OCI-M2 (cell line): ENCODE measurements around the gene DBF4B.

ENCODE experiments used
- DNase-seq: peaks from one replicate; lab custom pipeline; 2025; ENCODE audit not compliant: unreplicated experiment; lab: John Stamatoyannopoulos, UW

Gene DBF4B

DNA sequence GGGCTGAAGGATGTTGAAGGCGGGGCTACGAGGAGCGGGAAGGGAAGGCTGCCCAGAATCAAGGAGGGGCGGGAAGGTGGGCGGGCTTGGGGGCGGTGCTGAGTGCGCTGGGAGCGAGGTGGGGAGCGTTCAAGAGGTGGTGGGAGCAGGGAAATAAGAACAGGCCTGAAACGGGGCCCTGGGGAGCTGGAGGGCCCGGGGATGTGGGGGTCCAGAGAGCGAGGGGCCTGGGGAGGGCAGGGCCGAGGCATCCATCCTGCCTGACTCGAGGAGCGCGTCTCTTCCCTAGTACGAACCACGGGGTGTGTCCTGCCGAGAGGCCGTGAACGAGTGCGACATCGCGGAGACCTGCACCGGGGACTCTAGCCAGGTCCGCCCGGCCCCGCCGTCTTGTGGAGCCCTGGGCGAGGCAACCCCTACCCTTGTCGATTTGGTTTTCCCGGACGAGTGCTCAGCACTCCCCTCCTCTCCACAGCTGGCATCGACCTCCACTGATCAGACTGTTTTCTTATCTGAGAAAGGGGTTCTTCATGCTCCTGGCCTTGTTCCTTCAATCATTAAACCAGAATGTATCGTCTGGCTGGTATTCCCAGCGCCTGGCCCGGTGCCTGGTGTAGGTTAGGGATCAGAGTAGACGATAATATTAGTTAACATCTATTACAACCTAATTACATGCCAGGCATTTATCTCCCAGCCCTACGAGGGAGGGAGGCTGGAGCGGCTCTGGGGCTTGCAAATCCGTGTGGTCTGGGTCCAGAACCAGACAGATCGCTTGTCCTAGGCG is 67.6 kb downstream of the DBF4B start:
- peak; percentile 69 for DNase-seq

DNA sequence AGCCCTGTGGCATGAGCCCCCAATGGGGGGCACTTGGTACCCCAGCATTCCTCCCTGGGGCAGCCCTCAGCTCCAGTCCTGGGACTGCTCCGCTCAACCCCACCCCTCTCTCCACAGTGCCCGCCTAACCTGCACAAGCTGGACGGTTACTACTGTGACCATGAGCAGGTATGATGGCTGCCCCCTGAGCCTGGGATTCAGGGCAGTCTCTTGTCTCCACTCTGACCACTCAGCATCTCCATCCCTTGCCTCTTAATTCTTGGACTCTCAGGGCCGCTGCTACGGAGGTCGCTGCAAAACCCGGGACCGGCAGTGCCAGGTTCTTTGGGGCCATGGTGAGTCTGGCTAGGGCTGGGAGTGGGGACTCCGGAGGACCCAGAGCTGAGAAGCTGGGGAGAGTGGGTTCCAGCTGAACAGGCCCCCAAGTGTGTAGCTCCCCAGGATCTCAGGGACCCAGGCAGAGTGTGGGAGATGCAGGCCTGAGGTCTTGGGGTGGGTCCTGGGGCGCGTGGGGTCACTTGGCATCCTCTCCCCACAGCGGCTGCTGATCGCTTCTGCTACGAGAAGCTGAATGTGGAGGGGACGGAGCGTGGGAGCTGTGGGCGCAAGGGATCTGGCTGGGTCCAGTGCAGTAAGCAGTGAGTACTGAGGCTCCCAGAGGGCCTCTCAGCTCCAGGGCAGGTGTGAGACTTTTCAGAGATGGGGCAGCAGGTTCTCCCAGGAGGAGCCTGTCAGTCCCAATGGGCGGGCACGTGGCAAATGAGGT is 68.3 kb downstream of the DBF4B start:
- no peak for DNase-seq

DNA sequence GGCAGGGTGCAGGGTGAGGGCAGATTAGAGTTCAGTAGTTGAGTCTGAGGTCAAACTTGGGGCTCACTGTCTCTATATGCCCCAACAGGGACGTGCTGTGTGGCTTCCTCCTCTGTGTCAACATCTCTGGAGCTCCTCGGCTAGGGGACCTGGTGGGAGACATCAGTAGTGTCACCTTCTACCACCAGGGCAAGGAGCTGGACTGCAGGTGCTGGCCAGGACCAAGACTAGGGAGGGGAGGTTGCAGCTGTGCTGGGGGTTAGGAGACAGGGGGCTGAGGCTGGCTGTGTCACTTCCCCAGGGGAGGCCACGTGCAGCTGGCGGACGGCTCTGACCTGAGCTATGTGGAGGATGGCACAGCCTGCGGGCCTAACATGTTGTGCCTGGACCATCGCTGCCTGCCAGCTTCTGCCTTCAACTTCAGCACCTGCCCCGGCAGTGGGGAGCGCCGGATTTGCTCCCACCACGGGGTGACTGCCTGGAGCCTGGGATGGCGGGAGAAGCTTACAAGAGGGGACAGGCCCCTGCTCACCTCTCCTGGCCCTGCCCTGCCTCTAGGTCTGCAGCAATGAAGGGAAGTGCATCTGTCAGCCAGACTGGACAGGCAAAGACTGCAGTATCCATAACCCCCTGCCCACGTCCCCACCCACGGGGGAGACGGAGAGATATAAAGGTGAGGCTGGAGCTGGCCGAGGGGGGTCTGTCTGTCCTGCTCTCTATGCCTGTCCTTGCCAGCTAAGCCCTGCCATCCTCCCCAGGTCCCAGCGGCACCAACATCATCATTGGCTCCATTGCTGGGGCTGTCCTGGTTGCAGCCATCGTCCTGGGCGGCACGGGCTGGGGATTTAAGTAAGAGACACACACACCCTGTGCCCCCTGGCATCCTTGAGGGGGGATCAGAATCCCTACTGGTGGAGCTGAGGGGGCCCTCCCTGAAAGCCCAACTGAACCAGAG is 69.2 kb downstream of the DBF4B start:
- no peak for DNase-seq

DNA sequence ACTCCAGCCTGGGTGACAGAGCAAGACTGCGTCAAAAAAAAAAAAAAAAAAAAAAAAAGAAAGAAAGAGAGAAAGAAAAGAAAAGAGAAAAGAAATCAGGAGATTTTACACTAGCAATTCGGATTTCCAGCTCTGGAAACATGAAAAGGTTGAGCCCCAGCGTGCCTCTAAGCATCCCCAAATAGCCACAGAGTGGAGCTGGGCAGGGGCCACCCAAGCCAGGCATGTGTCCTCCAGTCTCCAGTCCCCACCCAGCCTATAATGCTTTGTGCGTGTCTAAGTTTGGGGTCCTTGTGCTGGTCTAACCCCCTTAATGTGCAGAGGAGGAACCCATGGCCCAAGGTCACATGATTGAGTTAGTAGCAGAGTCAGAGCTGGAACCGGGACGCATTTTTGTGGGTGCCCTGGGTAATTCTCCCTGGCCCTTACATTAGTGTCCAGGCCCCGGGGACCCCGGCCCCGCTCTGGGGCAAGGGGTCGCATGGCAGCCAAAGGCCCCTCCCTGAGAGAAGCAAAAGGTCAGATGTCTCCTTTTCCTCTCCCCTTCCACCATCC is 70.3 kb downstream of the DBF4B start:
- DNase-seq: no peak

DNA sequence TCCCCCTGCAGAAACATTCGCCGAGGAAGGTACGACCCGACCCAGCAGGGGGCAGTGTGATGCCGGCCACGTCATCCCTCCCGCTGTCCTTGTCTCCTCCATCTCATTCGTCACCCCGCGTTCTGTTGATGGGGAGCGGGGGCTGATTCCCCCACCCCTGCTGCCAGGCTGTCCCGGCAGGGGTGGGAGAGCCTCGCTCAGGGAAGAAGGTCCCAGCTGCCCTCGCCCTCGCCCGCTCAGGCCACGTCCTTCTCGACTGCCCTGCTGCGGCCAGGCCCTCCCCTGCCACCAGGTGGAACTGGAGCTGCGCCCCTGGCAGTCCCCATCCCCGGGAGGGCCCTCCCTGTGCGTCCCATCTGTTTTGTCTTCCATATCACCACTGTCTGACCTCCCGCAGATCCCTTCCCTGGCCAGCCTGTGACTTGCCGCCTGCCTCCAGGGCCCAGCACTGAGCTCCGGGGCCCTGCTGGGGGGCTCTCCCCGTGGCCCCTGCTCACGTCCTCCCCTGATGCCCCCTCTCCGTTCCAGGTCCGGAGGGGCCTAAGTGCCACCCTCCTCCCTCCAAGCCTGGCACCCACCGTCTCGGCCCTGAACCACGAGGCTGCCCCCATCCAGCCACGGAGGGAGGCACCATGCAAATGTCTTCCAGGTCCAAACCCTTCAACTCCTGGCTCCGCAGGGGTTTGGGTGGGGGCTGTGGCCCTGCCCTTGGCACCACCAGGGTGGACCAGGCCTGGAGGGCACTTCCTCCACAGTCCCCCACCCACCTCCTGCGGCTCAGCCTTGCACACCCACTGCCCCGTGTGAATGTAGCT is 71.0 kb downstream of the DBF4B start:
- no peak for DNase-seq

- DNase-seq: no peak
Measured at GRCh38 chr17:44780161-44780560, 71.7 kb downstream of the DBF4B start.

DNA sequence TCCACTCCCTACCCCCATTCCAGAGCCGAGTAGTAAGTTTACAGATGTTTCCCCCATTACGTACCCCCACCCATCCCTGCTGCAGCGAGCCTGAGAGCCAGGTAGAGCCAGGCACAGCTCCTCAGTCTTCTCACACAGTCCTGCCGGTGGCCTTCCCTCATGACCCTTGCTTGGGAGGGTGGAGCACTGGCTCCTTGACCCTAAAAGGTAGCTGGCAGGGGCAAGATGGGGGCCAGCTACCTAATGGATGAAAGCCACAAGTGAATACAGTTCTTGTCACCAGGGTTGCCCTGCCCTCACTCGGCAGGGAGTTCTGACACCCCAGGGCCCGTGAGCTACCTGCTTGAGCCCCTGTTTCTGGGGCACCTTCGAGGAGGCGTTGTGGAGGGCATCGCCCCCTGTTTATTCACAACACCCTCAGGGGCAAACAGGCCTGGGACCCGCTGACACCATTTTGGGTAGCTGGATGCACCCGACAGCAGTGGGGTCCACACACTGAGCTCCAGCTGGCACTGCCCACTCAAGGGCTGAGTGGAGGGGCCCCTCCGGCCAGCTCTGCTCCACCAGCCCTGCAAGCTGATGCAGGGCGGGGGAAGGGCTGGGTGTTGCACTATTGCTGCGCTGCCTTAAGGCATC is 72.5 kb downstream of the DBF4B start:
- no peak for DNase-seq

- no peak for DNase-seq
Measured at GRCh38 chr17:44781551-44782325, 73.3 kb downstream of the DBF4B start.

DNA sequence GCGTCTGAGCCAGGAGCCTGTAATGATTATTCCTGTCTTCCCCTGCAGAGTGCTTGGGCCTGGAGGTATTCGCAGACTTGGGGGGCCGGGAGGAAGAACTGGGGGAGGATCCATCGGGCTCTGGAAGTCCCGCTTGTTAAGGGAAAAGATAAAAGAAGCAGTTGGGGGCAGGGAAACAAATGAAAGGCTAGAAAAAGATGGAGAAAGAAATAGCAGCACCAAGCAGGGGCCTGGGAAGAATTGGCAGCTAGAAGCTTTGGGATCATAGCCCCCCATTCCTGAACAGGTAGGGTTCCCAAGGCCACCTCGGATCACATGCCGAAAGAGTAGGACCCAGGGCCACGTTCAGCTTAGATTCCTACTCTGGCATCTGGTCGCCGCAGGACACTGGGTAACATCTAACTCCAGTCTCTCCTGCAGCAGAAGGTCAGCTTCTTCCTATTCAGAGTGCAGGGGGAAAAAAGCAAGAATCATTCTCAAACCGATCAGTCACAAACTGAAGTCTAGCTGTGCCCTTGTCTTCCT is 73.9 kb downstream of the DBF4B start:
- no peak for DNase-seq

DNA sequence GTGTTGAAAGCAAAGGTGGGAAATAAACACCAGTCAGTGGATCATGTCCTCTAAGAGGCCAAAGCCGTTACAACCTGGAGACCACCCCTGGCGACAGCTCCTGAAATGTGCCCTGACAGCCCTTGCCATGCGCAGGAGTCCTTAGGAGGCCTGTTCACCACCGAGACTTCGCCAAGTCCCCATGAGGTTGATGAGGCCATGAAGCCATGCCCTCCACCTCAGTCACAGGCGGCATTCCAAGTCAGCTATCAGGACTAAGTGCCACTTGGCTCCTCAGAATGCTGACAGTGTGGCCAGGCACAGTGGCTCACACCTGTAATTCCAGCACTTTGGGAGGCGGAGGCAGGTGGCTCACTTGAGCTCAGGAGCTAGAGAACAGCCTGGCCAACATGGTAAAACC is 77.5 kb downstream of the DBF4B start:
- DNase-seq: no peak

- DNase-seq: no peak
Measured at GRCh38 chr17:44786551-44787081, 78.2 kb downstream of the DBF4B start.

- DNase-seq: no peak
Measured at GRCh38 chr17:44787271-44787940, 78.9 kb downstream of the DBF4B start.

GRCh38 chr17:44788139-44788538 is 79.7 kb downstream of the DBF4B start:
- DNase-seq: no peak

DNA sequence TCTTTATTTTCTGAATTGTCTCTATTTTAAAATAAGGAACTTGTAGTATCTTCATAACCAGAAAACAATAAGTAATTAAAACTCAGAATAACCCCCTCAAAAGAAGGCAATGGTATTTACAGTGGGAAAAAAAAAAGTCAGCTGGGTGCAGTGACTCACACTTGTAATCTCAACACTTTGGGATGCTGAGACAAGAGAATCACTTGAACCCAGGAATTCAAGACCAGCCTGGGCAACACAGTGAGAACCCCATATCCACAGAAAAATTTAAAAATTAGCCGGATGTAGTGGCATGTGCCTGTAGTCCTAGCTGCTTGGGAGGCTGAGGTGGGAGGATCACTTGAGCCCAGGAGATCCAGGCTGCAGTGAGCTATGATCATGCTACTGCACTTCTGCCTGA is 83.8 kb downstream of the DBF4B start:
- no peak for DNase-seq

GRCh38 chr17:44793885-44794842 is 85.7 kb downstream of the DBF4B start:
- no peak for DNase-seq

DNA sequence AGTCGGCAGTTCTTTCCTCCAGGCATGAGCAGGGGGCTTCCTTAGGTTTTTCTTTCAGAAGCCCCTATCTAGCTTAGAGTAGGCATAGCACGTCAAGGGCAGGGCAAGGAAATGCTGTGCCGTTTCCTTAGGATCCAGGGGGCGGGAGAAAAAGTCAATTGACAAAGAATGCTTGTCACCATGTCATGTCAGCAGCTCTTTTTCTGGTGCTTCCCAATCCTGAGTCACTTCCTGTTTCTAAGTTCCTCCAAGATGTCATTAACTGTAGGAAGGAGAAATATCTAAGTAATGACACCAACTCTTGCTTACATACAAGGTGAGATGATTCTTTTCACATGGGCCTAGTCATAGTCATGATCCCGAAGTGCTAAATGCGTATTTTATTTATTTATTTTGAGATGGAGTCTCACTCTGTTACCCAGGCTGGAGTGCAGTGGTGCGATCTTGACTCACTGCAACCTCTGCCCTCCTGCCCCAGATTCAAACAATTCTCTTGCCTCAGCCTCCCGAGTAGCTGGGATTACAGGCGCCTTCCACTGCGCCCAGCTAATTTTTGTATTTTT is 86.5 kb downstream of the DBF4B start:
- DNase-seq: no peak
